ENCODE data around the gene DBI.

DNA sequence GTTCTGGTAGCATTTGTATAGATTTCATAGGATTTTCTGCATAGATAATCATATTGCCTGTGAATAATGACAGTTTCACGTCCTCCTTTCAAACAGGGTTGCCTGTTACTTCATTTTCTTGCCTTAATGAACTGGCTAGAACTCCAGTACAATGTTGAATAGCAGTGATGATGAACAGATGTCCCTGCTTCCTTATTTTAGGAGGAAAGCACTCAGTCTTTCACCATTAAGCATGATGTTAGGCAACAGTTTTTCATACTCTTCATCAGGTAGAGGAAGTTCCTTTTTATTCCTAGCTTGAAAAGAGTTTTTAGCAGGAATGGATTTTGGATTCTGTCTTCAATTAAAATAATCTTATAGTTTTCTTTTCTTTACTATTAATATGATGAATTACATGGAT, 39.8 kb upstream of the DBI start:
- TF ChIP-seq GATA3 (IDR thresholded peaks at IDR 0.05; ENCODE audit: low read depth, low read length): no peak
- TF ChIP-seq GATA2 (IDR thresholded peaks at IDR 0.05; ENCODE audit: low read depth, low read length): no peak
